K562 (cell line): ENCODE measurements around the gene BCAS4. TPM values are rescaled to one million over a fixed set of nuclear protein-coding genes. Genes with fewer than 3 reads are reported as not detected.

Experiments
- ATAC-seq: fragments of 200-7000 bp; cut with Tn5 transposase; 3 replicates; pipeline ENCODE4 v1.9.1; 2020; ENCODE audit warnings: moderate library complexity
- BruUV-seq: library from RNA; stranded (reverse); fragments of 400-500 nt; replicated peaks from 2 replicates; lab custom pipeline; 2021; lab: Mats Ljungman, UMichigan
- CTCF ChIA-PET: fragments of 300-600 bp; formaldehyde crosslinking; extraction: SDS; loops from one replicate; lab custom pipeline; 2021; ENCODE audit warnings: low intra/inter-chr PET ratio; lab: Yijun Ruan, JAX
- POLR2A ChIA-PET: fragments of 300-600, 350-650 bp; sonication (Branson Sonifier 250); formaldehyde crosslinking; extraction: SDS; loops from one replicate; lab custom pipeline; 2021; ENCODE audit warnings: antibody characterized with exemption, inconsistent platforms; lab: Yijun Ruan, JAX
- DNase-seq, 4 experiments: peaks; one replicate each; pipeline versions ENCODE4 v3.0.0 to v3.0.0-alpha.2; 2011 to 2018; ENCODE audit warnings: low spot score in 3 of 4, mixed read lengths in 3 of 4; ENCODE audit errors: extremely low read depth in 1 of 4
- FAIRE-seq: peaks from 2 replicates; lab custom pipeline; 2011; peaks lifted over from hg19 to GRCh38; lab: Jason Lieb, UNC
- H2AFZ ChIP-seq: 2 replicates; pipeline ENCODE4 v1.6.0; 2011; ENCODE audit warnings: low read depth, low read length, control low read depth, inconsistent platforms
- H3K27ac ChIP-seq: fragments of 200-600 bp; 3 replicates; pipeline ENCODE4 v1.8.0; 2011; ENCODE audit warnings: low read depth, mild to moderate bottlenecking, control low read depth, inconsistent platforms, low read length, moderate library complexity, mixed read lengths; ENCODE audit errors: extremely low read depth
- H3K27me3 ChIP-seq, 2 experiments: fragments of 300-600 bp in 1 of 2; 2 replicates in 1 of 2; 3 replicates in 1 of 2; pipeline versions ENCODE4 v1.6.0 to v1.8.0; 2011; ENCODE audit warnings: inconsistent platforms in 2 of 2, low read length in 2 of 2, mild to moderate bottlenecking in 1 of 2, mixed read lengths in 1 of 2, moderate library complexity in 1 of 2; ENCODE audit not compliant: control insufficient read depth in 2 of 2, insufficient read depth in 2 of 2
- H3K36me3 ChIP-seq: fragments of 300-600 bp; 3 replicates; pipeline ENCODE4 v1.8.0; 2011; ENCODE audit warnings: mild to moderate bottlenecking, low read length, inconsistent platforms; ENCODE audit not compliant: control insufficient read depth, insufficient read depth
- H3K4me1 ChIP-seq, 2 experiments: fragments of 200-600 bp in 1 of 2; replicated peaks in 1 of 2; 2 replicates in 1 of 2; 3 replicates in 1 of 2; pipeline versions ENCODE4 v1.5.1 to v1.8.0; 2011; ENCODE audit warnings: inconsistent platforms in 2 of 2, low read length in 2 of 2, mild to moderate bottlenecking in 1 of 2, mixed read lengths in 1 of 2, moderate library complexity in 1 of 2; ENCODE audit not compliant: control insufficient read depth in 2 of 2, insufficient read depth in 2 of 2
- H3K4me2 ChIP-seq: 2 replicates; pipeline ENCODE4 v1.6.1; 2011; ENCODE audit warnings: low read length, control low read depth, inconsistent platforms, mixed read lengths; ENCODE audit not compliant: insufficient read depth
- H3K4me3 ChIP-seq: fragments of 200-600 bp; sonication (generic), shearing (Covaris generic); 2 replicates; pipeline ENCODE4 v1.5.1; 2016; ENCODE audit warnings: control low read depth, inconsistent platforms
- H3K79me2 ChIP-seq: fragments of 200-600 bp; 3 replicates; pipeline ENCODE4 v1.8.0; 2011; ENCODE audit warnings: low read length, inconsistent platforms; ENCODE audit not compliant: control insufficient read depth, insufficient read depth
- H3K9ac ChIP-seq, 2 experiments: 2 replicates each; pipeline versions ENCODE4 v1.6.0 to v1.6.1; 2011; ENCODE audit warnings: low read depth in 2 of 2, low read length in 2 of 2, control low read depth in 1 of 2, inconsistent platforms in 1 of 2, mild to moderate bottlenecking in 1 of 2, mixed read lengths in 1 of 2; ENCODE audit not compliant: insufficient read depth in 1 of 2
- H3K9me1 ChIP-seq: one replicate; pipeline ENCODE4 v1.6.0; 2011; ENCODE audit warnings: inconsistent platforms, mild to moderate bottlenecking, low read length, moderate library complexity; ENCODE audit not compliant: control insufficient read depth, insufficient read depth
- H3K9me3 ChIP-seq: replicated peaks from 2 replicates; pipeline ENCODE4 v1.5.1; 2011; ENCODE audit warnings: low read depth, low read length, inconsistent platforms; ENCODE audit not compliant: control insufficient read depth, insufficient read depth
- H4K20me1 ChIP-seq: replicated peaks from 2 replicates; pipeline ENCODE4 v1.6.1; 2011; ENCODE audit warnings: low read length, inconsistent platforms, mixed read lengths; ENCODE audit not compliant: control insufficient read depth, insufficient read depth
- FOXO4 ChIP-seq: fragments of 450-650 bp; formaldehyde crosslinking; IDR thresholded peaks from 2 replicates; pipeline ENCODE4 v1.4.0; 2020; ENCODE audit warnings: mild to moderate bottlenecking, moderate library complexity
- MAFG ChIP-seq: fragments of 450-650 bp; conservative IDR thresholded peaks from 2 replicates; pipeline ENCODE4 v1.6.1; 2016; ENCODE audit warnings: missing genetic modification characterization, missing compliant biosample characterization
- NR0B1 ChIP-seq: fragments of 450-650 bp; IDR thresholded peaks from one replicate; pipeline ENCODE4 v1.6.1; 2018; ENCODE audit warnings: mild to moderate bottlenecking, moderate library complexity; ENCODE audit not compliant: partially characterized antibody
- RBM25 ChIP-seq: fragments of 200-400 bp; formaldehyde crosslinking; IDR thresholded peaks from 2 replicates; pipeline ENCODE4 v1.6.1; 2018; ENCODE audit warnings: low read length, low read depth, moderate library complexity; ENCODE audit not compliant: severe bottlenecking
- SAP30 ChIP-seq: fragments of 200-600 bp; sonication (generic); IDR thresholded peaks from 2 replicates; pipeline ENCODE4 v1.6.1; 2012; ENCODE audit warnings: borderline replicate concordance, low read depth, mild to moderate bottlenecking, moderate library complexity, low read length, control low read depth, inconsistent platforms; ENCODE audit not compliant: insufficient read depth, poor library complexity, severe bottlenecking
- THAP7 ChIP-seq: fragments of 250-450 bp; sonication (Bioruptor Pico); IDR thresholded peaks from 2 replicates; pipeline ENCODE4 v1.5.0; 2021
- ZFP36 ChIP-seq: fragments of 150-350 bp; IDR thresholded peaks from 2 replicates; pipeline ENCODE4 v1.6.1; 2018; ENCODE audit warnings: low read length, low read depth; ENCODE audit not compliant: partially characterized antibody
- WGBS: fragments of 100-300 bp; shearing (Covaris generic); methylation state at CpG from one replicate; pipeline ENCODE4 v1.1.6; 2016; ENCODE audit warnings: low coverage, mixed read lengths; ENCODE audit not compliant: insufficient coverage; ENCODE audit errors: missing lambda C conversion rate; 5-methylcytosine and 5-hydroxymethylcytosine counted together
- in situ Hi-C: fragments of 300-500 bp; cut with MboI; formaldehyde crosslinking; loops from 4 replicates; pipeline ENCODE4 v1.15.0; 2018; ENCODE audit warnings: inconsistent platforms, mixed read lengths
- intact Hi-C: fragments of 100-400 bp; cut with micrococcal nuclease; formaldehyde crosslinking; loops from 2 replicates; pipeline ENCODE4 v1.14.2; 2022
- polyA plus RNA-seq, 8 experiments: library from polyadenylated mRNA; depleted of rRNA in 4 of 8; stranded (reverse) in 5 of 8; unstranded in 3 of 8; fragments of >200 nt; fragmentation: Nextera tagmentation in 2 of 8; fragmentation: Illumina TruSeq in 1 of 8; extraction: Ambion mirVana in 2 of 8; extraction: Trizol in 1 of 8; gene quantifications; 2 replicates each; pipeline versions ENCODE4 v1.2.1 to v1.2.3, GENCODE V29; 2011 to 2014; ENCODE audit warnings: inconsistent platforms in 1 of 8, missing spikeins in 1 of 8
- total RNA-seq, 7 experiments: library from RNA; depleted of rRNA in 6 of 7; stranded (reverse); fragments of >200 nt in 6 of 7; fragmentation: Illumina TruSeq in 2 of 7; extraction: Trizol in 2 of 7; gene quantifications; 2 replicates each; pipeline versions ENCODE4 v1.2.1 to v1.2.3, GENCODE V29; 2011 to 2021; ENCODE audit warnings: low replicate concordance in 1 of 7

BCAS4 gene
- total and polyA plus RNA-seq, 9 of the 15 experiments (the other 6 are each of a cell fraction or from before 2014, with no cell fraction given), result 0.15 to 2.3 (median 0.47) TPM

GRCh38 chr20:50857348-50857747 is 62.5 kb downstream of the BCAS4 start:
- WGBS, result 23% methylated on average over 7 of the region's 7 CpGs
- ChIA-PET POLR2A (interaction anchor here (0.7 to 1.4 kb wide), 3 partner anchors 31 to 106 kb away, joined by 3 read pairs; no protein-coding TSS in a partner anchor), CTCF (no interaction called here)
- in situ Hi-C loops, result no loop called here
- DNase-seq (no peak), ATAC-seq (no peak), FAIRE-seq (no peak)
- H3K79me2 ChIP-seq, result no peaks in the 10 kb centered on the region
- TF ChIP-seq FOXO4, result no peak
- TF ChIP-seq MAFG (tag), result no peak
- peak; percentile 66 for TF ChIP-seq RBM25
- TF ChIP-seq ZFP36, result peak; percentile 67
- no peak for TF ChIP-seq SAP30
- no peak for TF ChIP-seq THAP7 (CRISPR knock-in tag)
- TF ChIP-seq NR0B1, result no peak
- H3K9me3 ChIP-seq, result no peaks in the 10 kb centered on the region
- H3K27me3 ChIP-seq, result peaks cover 14 to 35% of the 10 kb centered on the region in 2 experiments; a peak in 4 of 5 replicates
- BruUV-seq, result no TSS peak
- peaks cover 0 to 15% of the 10 kb centered on the region in 2 experiments; a peak in 3 of 5 replicates for H3K4me1 ChIP-seq
- no peak overlapping the region for H3K4me3 ChIP-seq
- no peak overlapping the region for H2AFZ ChIP-seq
- H3K4me2 ChIP-seq, result no peak overlapping the region
- intact Hi-C loops, result no loop called here
- H3K27ac ChIP-seq, result no peak overlapping the region
- no peaks in the 10 kb centered on the region; the same call in 1 of the 2 replicates for H4K20me1 ChIP-seq
- no peaks in the 10 kb centered on the region for H3K9me1 ChIP-seq
- no peak overlapping the region for H3K9ac ChIP-seq
- no peaks in the 10 kb centered on the region for H3K36me3 ChIP-seq
